Embryonic facial prominence (tissue), 1 donor: ENCODE data around the gene ME3.
"Not testable (repeated sequence)": the region's sequence is repeated elsewhere in the genome, so short reads cannot be mapped to it uniquely, and the experiment has no call there.

Source experiments
- DNase-seq: peaks from one replicate; pipeline ENCODE4 v3.0.0-alpha.2; 2016; ENCODE audit errors: extremely low spot score

The ME3 gene

DNA sequence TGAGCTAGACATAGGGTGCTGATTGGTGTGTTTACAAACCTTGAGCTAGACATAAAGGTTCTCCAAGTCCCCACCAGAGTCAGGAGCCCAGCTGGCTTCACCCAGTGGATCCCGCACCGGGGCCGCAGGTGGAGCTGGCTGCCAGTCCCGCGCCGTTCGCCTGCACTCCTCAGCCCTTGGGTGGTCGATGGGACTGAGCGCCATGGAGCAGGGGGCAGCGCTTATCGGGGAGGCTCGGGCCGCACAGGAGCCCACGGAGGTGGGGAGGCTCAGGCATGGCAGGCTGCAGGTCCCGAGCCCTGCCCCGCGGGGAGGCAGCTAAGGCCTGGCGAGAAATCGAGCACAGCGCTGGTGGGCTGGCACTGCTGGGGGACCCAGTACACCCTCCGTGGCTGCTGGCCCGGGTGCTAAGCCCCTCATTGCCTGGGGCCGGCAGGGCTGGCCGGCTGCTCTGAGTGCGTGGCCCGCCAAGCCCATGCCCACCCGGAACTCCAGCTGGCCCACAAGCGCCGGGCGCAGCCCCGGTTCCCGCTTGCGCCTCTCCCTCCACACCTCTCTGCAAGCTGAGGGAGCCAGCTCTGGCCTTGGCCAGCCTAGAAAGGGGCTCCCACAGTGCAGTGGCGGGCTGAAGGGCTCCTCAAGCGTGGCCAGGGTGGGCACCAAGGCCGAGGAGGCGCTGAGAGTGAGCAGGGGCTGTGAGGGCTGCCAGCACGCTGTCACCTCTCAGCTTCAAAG is 238.9 kb downstream of the ME3 start:
- DNase-seq, result not testable (repeated sequence)

DNA sequence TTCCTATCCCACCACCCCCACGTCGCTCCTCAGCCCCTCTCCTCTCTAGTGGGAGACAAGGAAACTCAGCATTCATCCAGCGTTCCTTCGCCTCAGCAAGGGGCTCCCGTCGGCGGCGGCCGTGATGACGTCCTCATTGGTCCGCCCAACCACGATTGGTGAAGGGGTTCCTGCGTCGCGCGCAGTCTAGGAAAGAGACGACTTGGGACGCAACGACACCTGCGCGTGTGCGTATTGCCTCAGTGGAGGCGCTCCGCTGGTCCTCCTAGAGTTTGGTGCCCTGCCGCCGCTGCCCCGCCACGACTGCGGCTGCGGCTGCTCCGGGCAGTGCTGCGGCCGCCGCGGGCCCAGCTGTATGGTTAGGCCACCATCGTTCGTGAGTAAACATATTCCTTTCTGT is 241.2 kb downstream of the ME3 start:
- DNase-seq, result no peak

DNA sequence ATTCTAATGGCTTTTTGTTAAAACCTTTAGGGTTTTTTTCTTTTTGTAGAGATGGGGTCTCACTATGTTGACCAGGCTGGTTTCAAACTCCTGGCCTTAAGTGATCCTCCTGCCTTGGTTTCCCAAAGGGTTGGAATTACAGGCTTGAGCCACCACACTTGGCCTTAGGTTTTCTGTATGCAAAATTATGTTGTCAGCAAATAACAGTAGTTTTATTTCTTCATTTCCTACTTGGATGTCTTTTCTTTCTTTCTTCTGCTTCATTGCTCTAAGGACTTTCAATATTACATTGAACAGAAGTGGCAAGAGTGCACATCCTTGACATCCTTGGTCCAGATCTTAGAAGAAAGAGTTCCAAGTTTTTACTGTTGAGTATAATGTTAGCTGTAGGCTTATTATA is 245.0 kb downstream of the ME3 start:
- no peak for DNase-seq

DNA sequence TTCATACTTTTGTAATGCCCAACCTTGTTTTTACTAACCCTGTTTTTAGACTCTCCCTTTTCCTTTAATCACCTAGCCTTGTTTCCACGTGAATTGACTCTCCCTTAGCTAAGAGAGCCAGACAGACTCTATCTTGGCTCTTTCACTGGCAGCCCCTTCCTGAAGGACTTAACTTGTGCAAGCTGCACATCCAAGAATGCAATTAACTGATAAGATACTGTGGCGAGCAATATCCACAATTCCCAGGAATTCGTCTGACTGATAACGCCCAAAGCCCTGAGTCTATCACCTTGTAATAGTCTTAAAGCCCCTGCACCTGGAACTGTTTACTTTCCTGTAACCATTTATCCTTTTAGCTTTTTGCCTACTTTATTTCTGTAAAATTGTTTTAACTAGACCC is 248.9 kb downstream of the ME3 start:
- not testable (repeated sequence) for DNase-seq

DNA sequence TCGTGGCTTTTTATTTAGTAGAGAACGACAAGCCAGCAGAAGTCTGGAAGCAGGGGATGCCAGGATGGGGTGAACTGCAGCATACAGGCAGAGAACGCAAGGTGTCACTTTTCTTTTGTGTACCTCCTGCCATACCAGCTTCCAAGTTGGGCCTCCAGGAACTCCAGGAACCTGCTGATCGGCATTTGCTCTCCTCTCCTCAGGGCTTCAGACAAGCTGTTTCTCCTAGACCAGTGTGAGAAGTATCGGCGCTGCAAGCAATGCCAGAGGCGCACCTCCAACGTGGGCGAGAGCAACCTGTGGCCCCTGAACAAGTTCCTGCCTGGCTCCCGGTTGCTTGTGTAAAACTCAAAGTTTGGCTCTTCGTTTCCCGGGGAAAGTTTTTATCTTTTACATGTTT is 250.0 kb downstream of the ME3 start:
- DNase-seq, result no peak

DNA sequence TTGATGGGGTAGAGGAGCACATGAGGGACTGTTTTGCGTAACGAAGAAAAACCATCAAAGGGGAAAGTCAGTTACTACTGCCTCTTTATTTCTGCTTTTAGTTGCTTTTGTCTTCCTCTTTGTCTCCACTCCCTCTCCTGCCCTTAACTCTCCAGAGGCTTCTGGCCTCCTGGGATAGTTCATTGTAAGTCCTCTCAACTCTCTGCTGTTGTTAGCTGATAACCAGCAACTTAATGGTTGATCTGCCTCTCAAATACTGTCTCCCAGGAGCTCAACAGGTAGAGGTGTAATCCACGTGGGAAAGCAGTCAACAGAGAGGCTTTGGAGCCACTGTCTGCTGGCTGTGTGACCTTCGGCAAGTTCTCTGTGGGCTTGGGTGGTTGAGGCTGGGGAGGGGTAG is 250.5 kb downstream of the ME3 start:
- DNase-seq, result no peak

DNA sequence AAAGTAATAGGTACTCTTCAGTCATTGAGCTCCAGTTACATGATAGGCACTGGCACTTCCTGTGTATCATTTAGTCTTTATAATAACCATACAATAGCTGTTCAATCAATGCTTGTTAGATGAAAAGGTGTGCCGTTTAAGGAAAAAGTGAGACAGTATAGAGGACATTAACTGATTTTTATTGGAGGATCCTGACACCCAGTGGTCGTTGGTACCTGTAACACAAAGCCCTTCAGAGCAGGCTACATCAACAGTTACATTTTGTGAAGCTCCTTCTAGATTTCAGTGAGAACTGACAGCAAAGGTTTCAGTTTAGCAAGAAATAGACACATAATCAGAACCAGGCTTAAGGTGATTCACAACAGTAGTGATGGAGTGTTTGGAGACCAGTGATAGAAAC is 253.5 kb downstream of the ME3 start:
- DNase-seq, result no peak

DNA sequence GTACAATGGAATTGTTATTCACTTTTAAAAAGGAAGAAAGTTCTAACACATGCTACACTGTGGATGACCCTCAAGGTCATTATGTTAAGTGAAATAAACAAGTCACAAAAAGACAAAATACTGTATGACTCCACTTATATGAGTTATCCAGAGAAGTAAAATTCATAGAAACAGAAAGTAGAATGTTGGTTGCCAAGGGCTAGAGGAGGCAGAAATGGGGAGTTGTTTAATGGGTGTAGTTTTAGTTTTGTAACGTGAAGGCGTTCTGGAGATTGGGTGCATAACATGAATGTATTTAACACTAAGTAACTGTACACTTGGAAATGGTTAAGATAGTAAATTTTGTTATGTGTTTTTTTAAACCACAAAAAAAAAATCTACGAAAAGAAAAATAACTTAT is 253.9 kb downstream of the ME3 start:
- no peak for DNase-seq

DNA sequence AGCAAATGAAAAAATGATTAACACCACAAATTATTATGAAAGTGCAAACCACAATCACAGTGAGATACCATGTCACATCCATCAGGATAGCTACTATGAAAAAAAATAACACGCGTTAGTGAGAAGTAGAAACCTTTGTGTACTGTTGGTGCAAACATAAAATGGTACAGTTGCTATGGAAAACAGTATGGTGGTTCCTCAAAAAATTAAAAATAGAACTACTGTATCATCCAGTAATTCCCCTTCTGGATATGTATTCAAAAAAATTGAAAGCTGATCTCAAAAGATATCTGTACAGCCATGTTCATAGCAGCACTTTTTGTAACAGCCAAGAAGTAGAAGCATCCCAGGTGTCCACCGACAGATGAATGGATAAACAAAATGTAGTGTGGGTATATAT is 254.3 kb downstream of the ME3 start:
- DNase-seq, result no peak

DNA sequence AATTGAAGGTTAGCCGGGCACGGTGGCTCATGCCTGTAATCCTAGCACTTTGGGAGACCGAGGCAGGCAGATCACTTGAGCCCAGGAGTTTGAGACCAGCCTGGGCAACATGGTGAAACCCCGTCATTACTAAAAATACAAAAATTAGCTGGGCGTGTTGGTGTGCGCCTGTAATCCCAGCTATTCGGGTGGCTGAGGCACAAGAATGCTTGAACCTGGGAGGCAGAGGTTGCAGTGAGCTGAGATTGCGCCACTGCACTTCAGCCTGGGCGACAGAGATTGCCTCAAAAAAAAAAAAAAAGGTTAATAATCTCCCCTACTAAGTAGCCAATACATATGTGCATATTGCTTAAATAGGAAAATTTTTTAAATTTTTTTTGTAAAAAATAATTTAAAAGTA is 255.5 kb downstream of the ME3 start:
- not testable (repeated sequence) for DNase-seq

DNA sequence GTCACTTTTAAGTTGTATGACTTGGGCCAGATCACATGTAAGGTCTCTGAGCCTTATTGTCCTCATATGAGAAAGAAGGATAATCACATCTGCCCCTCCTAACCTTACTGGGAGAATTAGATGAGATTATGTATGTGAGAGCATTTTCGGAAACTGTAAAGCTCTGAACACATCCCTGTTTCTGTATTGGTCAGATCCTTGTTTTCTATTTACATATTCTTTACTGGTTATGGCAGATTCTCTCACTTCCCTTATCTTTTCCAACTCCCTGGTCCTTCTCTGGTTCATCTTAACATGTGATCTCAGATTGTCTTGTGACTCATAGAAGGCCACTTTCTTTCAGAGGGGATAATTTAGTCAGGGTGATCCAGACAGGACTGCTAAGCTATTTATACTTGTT is 255.9 kb downstream of the ME3 start:
- DNase-seq, result no peak

DNA sequence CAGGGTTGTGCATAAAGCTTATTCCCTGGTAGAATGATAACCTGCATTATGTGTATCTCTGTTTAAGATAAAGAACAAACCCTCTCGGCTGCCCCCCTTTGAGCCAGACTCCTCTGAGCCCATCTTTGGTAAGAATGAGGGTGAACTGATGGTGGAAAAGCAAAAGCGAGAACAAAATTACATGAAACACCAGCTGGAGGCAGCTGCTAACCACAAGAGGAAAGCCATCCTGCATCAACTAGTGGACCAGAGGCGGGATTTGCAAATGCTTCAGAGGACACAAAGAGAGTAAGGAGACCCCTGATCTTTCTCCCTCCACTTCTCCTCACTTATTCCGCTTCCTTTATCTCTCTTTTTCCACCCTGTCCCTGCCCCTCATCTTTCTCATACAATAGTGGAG is 257.4 kb downstream of the ME3 start:
- no peak for DNase-seq

DNA sequence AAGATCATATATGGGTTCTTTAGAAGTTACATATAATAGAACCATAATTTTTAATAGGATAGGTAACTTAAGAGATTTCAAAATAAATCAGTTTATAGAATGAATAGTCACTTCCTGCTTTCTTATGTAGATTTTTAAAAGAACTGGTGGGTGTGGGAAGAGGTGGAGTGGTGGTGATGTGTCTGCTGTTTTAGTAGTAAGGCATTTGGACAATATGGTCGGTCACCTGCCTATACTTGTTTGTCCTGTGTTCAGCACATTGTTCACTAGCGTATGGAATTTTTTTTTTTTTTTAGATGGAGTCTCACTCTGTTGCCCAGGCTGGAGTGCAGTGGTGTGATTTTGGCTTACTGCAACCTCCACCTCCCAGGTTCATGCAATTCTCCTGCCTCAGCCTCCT is 258.4 kb downstream of the ME3 start:
- no peak for DNase-seq

DNA sequence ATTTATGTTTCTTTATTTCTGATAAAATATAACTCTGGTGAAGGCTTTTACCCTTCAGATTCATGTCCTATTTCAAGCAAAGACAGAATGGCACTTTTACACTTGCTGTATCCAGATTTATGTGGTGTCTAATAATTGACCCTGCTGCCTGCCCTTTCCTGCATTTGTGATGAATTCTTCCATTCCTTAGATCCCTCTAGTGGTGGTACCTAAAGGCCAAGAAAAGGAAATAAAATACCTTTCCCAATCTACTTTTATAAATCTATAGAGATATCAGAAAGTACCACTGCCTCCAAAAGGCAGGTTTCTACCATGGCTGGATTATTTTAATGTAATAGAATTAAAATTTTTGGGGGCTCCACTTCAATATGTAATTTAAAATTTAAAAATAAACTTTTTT is 263.6 kb downstream of the ME3 start:
- DNase-seq, result no peak

DNA sequence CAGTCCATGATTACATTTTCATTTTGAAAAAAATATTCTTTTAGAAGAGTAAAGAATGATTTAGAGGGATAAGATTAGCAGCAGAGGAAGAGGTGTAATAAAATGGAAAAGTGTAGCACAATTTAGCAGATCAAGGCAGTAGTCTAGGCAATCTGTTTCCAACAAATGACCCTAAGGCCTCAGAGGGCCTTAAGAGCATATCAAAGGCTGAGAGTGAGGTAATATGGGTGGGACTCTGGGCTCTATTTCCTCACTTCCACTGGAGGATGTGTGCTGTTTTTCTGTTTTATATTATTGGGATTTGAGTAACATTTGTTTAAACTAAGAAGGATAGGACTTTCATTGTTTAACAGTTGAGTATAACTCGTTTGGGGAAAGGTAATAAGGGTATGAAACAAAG is 269.0 kb downstream of the ME3 start:
- DNase-seq, result no peak

DNA sequence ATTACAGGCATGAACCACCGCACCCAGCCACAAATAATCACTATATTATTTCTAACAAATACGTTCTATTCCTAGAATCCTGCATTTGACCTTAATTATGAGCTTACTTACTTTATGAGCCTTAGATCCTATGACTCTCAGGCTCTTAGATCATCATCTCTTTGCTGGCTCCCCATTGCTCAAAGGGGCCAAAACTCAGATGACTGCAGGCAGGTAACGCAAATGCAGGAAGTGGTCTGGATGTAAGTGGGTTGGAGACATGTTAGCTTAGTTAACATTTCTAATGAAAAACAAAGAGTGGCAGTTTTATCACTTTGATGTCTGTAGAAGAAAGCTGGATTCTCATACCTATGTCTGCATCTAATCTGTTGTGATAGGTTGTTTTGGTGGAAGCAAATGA is 274.3 kb downstream of the ME3 start:
- no peak for DNase-seq

DNA sequence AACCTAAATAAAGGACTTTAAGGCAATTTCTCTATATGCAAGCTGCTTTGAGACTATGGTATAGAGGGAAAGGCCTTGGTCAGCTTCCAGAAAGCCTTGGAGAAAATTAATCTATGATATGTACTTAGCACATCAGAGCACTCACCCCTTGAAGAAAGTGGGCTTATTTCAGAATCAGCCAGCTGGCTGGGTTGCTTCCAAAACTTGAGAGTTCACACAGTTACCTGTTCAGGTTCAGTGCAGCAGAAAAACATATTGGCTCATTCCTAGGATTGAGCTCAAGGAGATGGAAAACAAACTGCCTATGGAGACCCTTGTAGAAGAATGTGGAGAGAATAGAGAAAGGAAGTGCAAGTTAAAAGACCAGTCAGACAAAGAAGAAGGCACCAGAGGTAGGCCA is 275.1 kb downstream of the ME3 start:
- DNase-seq, result no peak

DNA sequence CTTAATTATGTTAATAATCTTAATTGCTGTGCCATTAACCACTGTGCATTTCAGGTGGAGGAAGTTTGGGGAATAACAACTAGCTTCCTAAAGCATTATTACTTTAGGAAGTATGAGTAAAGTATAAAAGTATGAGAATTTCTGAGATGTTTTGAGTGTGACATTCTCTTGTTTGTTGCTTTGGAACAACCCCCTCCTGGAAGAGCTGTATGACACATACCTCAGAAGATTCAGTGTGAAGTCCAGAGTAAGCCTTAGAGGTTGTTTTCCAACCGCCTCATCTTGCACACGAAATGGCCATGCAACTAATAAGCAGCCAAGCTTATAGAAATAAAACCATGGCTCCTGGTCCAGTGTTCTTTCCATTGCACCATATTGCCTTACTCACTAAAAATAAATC is 276.0 kb downstream of the ME3 start:
- no peak for DNase-seq

DNA sequence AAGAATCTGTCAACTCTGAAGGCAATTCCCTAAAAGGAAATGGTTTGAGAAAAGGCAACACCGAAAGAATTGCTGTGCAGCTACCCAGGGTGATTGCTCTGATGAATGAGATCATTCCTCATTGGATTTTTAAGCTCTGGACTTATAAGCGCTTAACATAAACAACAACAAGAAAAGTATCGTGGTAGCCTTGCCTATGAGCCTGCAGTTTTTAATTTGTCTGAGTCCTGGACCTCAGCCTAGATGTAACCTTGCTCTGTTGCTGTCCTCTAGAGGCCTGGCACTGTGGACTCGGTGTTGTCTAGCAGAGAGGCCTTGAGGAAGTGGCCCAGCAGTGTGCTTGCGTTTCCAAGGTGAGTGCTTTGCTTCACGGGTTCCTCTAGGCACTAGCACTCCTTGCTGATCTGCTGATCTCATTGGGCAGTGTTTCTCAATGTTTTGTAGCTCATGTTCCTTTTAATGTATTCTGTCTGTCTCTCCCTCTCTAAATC is 277.3 kb downstream of the ME3 start:
- no peak for DNase-seq
